Measurements from ENCODE around the gene ULBP1.
"Not testable (repeated sequence)": the region's sequence is repeated elsewhere in the genome, so short reads cannot be mapped to it uniquely, and the experiment has no call there.

GRCh38 chr6:149968909-149969308, 5.2 kb downstream of the ULBP1 start:
- TF ChIP-seq CTCF (conservative IDR thresholded peaks at IDR 0.05); ZFX (IDR thresholded peaks at IDR 0.05): not testable (repeated sequence)
